ENCODE results near the gene WDFY3. TPM values are rescaled to one million over a fixed set of nuclear protein-coding genes. Genes with fewer than 3 reads are reported as not detected.

Gene WDFY3
- total and polyA plus RNA-seq, 2 experiments from 2014 or later: 8.0 to 89.0 TPM

- TF ChIP-seq STAT1 (IDR thresholded peaks at IDR 0.05; ENCODE audit: unreplicated experiment) (no peak), EZH2 (IDR thresholded peaks at IDR 0.05; ENCODE audit: low read depth, unreplicated experiment) (no peak), ZNF331 (CRISPR knock-in tag; IDR thresholded peaks at IDR 0.05; ENCODE audit: low read depth) (no peak), ETS1 (IDR thresholded peaks at IDR 0.05) (no peak), REST (IDR thresholded peaks at IDR 0.05; ENCODE audit: unreplicated experiment) (no peak), JUNB (IDR thresholded peaks at IDR 0.05; ENCODE audit: unreplicated experiment) (no peak), ZNF114 (CRISPR knock-in tag; IDR thresholded peaks at IDR 0.05) (no peak)
Observed at GRCh38 chr4:84780719-84781118, 185.8 kb downstream of the WDFY3 start (continued).

- Mint-ChIP-seq H3K36me3 (ENCODE audit: low read depth) (peaks cover 34% of the 10 kb centered on the region), H3K4me3 (no peak overlapping the region), H3K27me3 (ENCODE audit: insufficient read depth, low read depth, poor library complexity) (no peaks in the 10 kb centered on the region), H3K9me3 (no peaks in the 10 kb centered on the region), H3K4me1 (no peaks in the 10 kb centered on the region), H3K27ac (no peak overlapping the region)
- ATAC-seq: no peak
- Histone ChIP-seq H3K79me2 (replicated peaks; ENCODE audit: insufficient read depth) (no peaks in the 10 kb centered on the region), H4K20me1 (replicated peaks; ENCODE audit: insufficient read depth) (0 out of 2 replicates have a peak, but pooled peaks cover 4% of the 10 kb centered on the region), H3K9me2 (ENCODE audit: insufficient read depth) (no peaks in the 10 kb centered on the region), H3K4me2 (no peak overlapping the region), H3K36me3 (ENCODE audit: insufficient read depth) (peaks cover 18% of the 10 kb centered on the region; the same call in 1 of the 2 replicates), H2AFZ (no peak overlapping the region), H3K27ac (ENCODE audit: low read depth) (no peak overlapping the region), H3K27me3 (ENCODE audit: insufficient read depth) (no peaks in the 10 kb centered on the region), H3K4me3 (no peak overlapping the region), H3F3A (replicated peaks; ENCODE audit: low read depth) (no peaks in the 10 kb centered on the region), H3K4me1 (ENCODE audit: insufficient read depth) (no peaks in the 10 kb centered on the region)
- no peak for DNase-seq (ENCODE audit: low spot score)
- no peak for TF ChIP-seq ZNF114 (CRISPR knock-in tag; IDR thresholded peaks at IDR 0.05)
- TF ChIP-seq REST (IDR thresholded peaks at IDR 0.05; ENCODE audit: unreplicated experiment): no peak
- TF ChIP-seq NANOG (IDR thresholded peaks at IDR 0.05; ENCODE audit: borderline replicate concordance): no peak
- no peak for TF ChIP-seq STAT1 (IDR thresholded peaks at IDR 0.05; ENCODE audit: unreplicated experiment)
Observed at GRCh38 chr4:84778041-84778440, 188.4 kb downstream of the WDFY3 start.
